Inferior parietal cortex (tissue), 1 donor: ENCODE results near the gene MT3.

Experiments used
- DNase-seq: peaks from one replicate; pipeline ENCODE4 v3.0.0-alpha.2; 2016; ENCODE audit errors: extremely low spot score

The MT3 gene

DNA sequence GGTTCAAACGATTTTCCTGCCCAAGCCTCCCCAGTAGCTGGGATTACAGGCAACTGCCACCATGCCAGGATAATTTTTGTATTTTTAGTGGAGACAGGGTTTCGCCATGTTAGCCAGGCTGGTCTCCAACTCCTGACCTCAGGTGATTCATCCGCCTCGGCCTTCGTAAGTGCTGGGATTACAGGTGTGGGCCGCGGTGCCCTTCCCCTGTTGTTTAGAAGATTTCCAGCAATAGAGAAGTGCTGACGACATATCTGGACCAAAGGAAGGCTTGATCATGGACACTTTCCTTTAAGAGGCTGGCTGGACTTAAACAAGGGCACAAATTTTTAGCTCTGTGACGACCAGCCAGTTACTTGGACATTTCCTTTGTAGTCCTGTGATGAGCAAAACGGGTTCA, 41.9 kb downstream of the MT3 start:
- DNase-seq: no peak

GRCh38 chr16:56631832-56632155, 42.5 kb downstream of the MT3 start:
- no peak for DNase-seq

DNA sequence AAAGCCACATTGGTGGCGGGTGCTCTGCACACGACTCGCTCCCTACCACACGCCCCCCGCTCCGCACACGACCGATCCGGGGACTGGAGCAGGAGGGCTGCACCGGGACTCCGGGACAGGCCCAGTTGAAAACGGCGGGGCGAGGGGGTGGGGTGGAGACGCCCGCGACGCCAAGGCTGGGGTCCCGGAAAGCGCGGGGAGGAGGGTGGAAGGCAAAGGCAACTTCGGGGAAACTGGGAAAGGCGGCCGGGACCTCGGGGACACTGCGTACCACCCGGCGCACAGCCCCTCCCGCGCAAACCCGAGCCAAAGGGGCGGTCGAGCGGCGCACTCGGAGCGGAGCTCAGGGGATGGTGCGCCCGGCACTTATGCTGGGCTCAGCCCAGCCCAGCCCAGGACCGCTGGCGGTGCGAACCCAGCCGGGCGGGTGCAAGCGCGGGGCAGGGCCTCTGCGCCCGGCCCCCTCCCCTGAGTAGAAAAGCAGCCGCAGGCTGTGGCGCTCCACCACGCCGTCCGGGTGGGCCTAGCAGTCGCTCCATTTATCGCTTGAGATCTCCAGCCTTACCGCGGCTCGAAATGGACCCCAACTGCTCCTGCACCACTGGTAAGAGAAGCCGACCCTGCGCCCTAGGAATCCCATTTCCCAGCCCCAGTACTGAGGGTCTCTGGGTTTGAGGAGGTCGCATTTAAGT, 43.0 kb downstream of the MT3 start, which contains the start of gene MT1M:
Gene MT1M, plus strand, starts transcription at position 504 of the 692 bp plus-strand sequence. Its CDS starts 73 bp downstream, at position 577.
- no peak for DNase-seq

GRCh38 chr16:56632848-56633365, 43.6 kb downstream of the MT3 start:
- DNase-seq: no peak

- no peak for DNase-seq
Observed at GRCh38 chr16:56633535-56633934, 44.2 kb downstream of the MT3 start.

- no peak for DNase-seq
Observed at GRCh38 chr16:56634715-56635440, 45.5 kb downstream of the MT3 start.

DNA sequence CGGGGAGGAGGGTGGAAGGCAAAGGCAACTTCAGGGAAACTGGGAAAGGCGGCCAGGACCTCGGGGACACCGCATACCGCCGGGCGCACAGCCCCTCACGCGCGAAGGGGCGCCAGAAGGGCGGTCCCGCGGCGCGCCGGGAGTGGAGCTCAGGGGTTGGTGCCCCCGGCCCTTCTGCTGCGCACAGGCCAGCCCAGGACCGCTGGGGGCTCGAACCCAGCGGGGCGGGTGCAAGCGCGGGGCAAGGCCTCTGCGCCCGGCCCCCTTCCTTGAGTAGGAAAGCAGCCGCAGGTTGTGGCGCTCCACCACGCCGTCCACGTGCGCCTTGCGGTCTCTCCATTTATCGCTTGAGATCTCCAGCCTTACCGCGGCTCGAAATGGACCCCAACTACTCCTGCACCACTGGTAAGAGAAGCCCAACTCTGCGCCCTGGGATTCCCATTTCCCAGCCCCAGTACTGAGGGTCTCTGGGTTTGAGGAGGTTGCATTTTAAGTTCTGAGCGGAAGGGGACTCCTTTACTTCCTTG, 46.2 kb downstream of the MT3 start:
- DNase-seq: no peak

- DNase-seq: no peak
Observed at GRCh38 chr16:56636616-56637413, 47.5 kb downstream of the MT3 start.

- DNase-seq: no peak
Observed at GRCh38 chr16:56637814-56638750, 48.8 kb downstream of the MT3 start, which contains the start of gene MT1A. MT1A (plus strand) TSS chr16:56638666; CDS start chr16:56638739, 73 bp downstream.

- no peak for DNase-seq
Observed at GRCh38 chr16:56639045-56639444, 49.7 kb downstream of the MT3 start.

DNA sequence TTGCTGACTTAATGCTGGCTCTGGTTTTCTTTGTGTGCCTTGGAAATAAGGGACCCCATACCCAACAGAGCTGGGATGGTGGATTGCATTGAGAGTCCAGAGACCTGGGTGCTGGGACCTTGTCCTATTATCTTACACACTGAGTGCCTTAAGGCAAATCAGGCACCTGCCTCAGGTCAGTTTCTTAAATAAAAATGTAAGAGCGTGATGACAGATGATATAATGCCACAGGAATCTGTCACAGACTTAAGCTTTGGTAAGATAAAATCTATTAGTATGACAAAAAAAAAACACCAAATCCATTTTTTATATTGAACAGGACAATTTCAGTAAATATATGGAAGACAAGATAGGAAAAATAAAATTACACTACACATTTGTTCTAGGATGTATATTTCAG, 50.7 kb downstream of the MT3 start:
- DNase-seq: no peak
